GM12875 (cell line): ENCODE data around the gene SMIM14.
"Not testable (repeated sequence)": the region's sequence is repeated elsewhere in the genome, so short reads cannot be mapped to it uniquely, and the experiment has no call there.

ENCODE experiments used
- H3K4me3 ChIP-seq: one replicate; pipeline ENCODE4 v1.5.1; 2011; ENCODE audit warnings: low read depth, low read length, control low read depth
- TF ChIP-seq, protein P1 (sequence below): IDR thresholded peaks from 2 replicates; pipeline ENCODE4 v1.5.1; 2011; ENCODE audit warnings: low read depth, mild to moderate bottlenecking, control low read depth, inconsistent platforms, low read length, moderate library complexity, borderline replicate concordance; ENCODE audit not compliant: insufficient read depth

The SMIM14 gene

DNA sequence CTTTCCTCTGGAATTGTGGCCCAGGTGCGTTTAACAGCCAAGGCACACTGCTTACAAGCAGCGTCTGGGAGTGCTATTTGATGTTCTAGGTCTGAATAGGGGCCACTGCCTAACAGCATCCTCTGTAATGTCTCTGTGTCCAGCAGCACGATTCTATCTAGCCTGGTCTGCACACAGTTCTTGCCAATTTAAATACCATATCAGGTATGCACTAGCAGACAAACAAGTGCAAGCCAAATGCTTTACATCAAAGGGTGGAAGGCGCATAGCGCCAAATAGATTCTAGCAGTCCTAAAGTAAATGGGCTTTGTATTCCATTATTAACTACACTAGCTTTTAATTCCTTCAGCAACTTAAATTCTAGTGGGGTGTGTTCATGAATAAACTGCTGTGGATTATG is 95.6 kb downstream of the SMIM14 start:
- no peak overlapping the region for H3K4me3 ChIP-seq
- TF ChIP-seq, protein P1, sequence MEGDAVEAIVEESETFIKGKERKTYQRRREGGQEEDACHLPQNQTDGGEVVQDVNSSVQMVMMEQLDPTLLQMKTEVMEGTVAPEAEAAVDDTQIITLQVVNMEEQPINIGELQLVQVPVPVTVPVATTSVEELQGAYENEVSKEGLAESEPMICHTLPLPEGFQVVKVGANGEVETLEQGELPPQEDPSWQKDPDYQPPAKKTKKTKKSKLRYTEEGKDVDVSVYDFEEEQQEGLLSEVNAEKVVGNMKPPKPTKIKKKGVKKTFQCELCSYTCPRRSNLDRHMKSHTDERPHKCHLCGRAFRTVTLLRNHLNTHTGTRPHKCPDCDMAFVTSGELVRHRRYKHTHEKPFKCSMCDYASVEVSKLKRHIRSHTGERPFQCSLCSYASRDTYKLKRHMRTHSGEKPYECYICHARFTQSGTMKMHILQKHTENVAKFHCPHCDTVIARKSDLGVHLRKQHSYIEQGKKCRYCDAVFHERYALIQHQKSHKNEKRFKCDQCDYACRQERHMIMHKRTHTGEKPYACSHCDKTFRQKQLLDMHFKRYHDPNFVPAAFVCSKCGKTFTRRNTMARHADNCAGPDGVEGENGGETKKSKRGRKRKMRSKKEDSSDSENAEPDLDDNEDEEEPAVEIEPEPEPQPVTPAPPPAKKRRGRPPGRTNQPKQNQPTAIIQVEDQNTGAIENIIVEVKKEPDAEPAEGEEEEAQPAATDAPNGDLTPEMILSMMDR, result no peak

DNA sequence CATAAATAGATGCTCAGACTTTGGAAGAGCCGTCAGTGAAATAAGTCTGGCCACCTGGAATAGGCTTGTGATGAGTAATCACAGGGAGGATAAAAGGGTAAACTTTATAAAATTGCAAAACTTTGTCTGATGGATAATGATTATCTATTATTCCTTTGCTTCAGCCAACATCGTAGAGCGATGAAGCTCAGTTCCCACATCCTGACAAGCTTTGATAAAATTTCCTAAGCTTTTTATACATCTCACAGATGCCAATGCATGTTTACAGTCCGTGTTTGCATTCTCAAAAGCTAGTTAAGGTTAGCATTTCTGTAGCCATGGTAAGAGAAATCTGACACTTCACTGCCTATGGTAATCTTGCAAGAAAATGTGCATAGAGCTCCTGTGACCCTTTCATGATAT is 96.1 kb downstream of the SMIM14 start:
- TF ChIP-seq, protein P1, result no peak
- H3K4me3 ChIP-seq, result no peak overlapping the region

DNA sequence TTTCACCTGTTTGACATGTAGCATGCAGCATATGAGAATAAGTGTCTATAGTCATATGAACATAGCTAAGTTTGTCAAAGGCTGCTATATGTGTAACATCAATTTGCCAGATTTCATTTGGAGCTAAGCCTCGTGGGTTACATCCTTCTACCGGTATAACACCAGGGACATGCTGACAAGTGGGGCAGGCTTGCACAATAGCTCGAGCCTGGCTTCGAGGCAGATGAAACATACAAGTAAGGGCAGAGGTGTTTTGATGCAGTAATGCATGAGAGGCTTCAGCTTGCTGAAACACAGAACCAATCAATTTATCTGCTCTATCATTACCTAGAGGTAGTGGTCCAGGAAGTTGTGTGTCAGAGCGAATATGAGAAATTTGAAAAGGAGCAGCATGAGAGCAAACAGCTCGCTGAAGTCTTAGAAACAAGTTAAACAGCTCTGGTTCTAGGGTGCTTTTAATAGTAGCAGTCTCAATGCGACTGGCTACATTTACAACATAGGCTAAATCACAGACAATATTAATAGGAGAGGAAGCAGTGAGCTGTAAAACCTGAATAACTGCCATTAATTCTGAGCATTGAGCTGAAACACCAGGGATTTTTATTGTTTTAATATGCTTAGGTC is 96.6 kb downstream of the SMIM14 start:
- no peak overlapping the region for H3K4me3 ChIP-seq
- TF ChIP-seq, protein P1, result no peak

DNA sequence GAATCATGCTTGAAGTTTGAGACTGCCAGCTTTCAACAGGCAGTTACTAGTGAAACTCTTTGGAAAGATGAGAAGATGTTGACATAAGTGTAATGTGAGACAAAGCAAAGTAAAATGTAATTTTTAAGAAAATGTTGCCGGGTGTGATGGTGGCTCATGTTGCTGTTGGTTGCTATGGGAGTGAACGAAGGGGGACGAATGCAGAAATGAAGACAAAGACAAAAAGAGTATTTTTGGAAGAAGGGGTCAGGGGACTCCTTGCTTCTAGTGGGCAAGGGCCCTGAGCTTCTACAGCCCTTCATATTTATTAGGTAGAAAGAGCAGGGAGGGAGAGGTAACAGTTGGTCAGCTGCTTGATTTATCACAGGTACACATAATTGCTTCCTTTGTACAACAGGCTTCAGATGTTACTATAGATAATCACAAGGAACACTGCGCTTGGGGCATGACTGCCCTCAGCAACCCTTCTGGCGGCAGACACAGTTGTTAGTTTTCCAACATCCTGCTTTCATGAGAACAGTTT is 99.5 kb downstream of the SMIM14 start:
- H3K4me3 ChIP-seq, result no peak overlapping the region
- TF ChIP-seq, protein P1, result no peak

DNA sequence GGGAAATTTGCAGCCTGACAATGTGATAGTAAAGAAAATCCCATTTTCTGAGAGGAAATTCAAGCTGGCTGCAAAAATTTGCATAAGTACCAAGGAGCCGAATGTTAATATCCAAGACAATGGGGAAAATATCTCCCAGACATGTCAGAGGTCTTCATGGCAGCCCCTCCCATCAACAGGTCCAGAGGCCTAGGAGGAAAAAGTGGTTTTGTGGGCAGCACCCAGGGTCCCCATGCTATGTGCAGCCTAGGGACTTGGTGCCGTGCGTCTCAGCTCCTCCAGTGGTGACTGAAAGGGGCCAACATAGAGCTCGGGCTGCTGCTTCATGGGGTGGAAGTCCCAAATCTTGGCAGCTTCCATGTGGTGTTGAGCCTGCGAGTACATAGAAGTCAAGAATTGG is 105.1 kb downstream of the SMIM14 start:
- TF ChIP-seq, protein P1, result no peak
- no peak overlapping the region for H3K4me3 ChIP-seq

DNA sequence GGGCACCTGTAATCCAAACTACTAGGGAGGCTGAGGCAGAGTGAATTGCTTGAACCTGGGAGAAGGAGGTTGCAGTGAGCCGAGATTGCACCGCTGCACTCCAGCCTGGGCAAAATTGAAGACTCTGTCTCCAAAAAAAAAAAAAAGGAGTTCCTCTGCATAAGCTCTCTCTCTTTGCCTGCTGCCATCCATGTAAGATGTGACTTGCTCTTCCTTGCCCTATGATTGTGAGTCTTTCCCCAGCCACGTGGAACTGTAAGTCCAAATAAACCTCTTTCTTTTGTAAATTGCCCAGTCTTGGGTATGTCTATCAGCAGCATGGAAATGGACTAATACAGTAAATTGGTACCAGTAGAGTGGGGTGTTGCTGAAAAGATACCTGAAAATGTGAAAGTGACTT is 106.4 kb downstream of the SMIM14 start:
- H3K4me3 ChIP-seq, result not testable (repeated sequence)

DNA sequence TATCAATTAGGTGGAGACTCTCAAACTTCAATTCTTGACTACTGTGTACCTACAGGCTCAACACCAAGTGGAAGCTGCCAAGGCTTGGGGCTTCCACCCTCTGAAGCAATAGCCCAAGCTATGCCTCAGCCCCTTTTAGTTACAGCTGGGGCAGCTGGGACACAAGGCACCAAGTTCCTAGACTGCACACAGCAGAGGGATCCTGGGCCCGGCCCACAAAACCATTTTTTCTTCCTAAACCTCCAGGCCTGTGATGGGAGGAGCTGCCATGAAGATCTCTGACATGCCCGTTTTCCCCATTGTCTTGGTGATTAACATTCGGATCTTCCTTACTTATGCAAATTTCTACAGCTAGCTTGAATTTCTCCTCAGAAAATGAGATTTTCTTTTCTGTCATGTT is 108.0 kb downstream of the SMIM14 start:
- TF ChIP-seq, protein P1, result no peak
- no peak overlapping the region for H3K4me3 ChIP-seq
